H1 (cell line): ENCODE measurements around the gene MIDN. TPM values are rescaled to one million over a fixed set of nuclear protein-coding genes. Genes with fewer than 3 reads are reported as not detected.

Source experiments
- ASH2L ChIP-seq: fragments of 200-600, 300-600 bp; sonication (generic); IDR thresholded peaks from one replicate; pipeline ENCODE4 v1.7.1; 2017; ENCODE audit warnings: low read length
- CBX5 ChIP-seq: fragments of 300-800, 300-1000 bp; sonication (generic); IDR thresholded peaks from 2 replicates; pipeline ENCODE4 v1.7.1; 2016; ENCODE audit warnings: antibody characterized with exemption, low read length, low read depth
- CHD2 ChIP-seq: IDR thresholded peaks from 2 replicates; pipeline ENCODE4 v1.6.1; 2012; ENCODE audit warnings: low read length, improper control_type of control experiment
- CTBP2 ChIP-seq: IDR thresholded peaks from 2 replicates; pipeline ENCODE4 v1.7.0; 2011; ENCODE audit warnings: borderline replicate concordance, mild to moderate bottlenecking, moderate library complexity, mixed read lengths, low read length; ENCODE audit not compliant: insufficient read depth, insufficient read length
- EZH2 ChIP-seq: fragments of 200-600 bp; sonication (generic); IDR thresholded peaks from 2 replicates; pipeline ENCODE4 v1.7.1; 2012; ENCODE audit warnings: low read depth, mild to moderate bottlenecking, moderate library complexity, low read length, inconsistent platforms; ENCODE audit not compliant: severe bottlenecking
- GABPA ChIP-seq: IDR thresholded peaks from 2 replicates; pipeline ENCODE4 v1.6.1; 2011; ENCODE audit warnings: mild to moderate bottlenecking, low read length, moderate library complexity, borderline replicate concordance; ENCODE audit not compliant: insufficient read depth
- HDAC2 ChIP-seq, 2 experiments: fragments of 300-600 bp in 1 of 2; sonication (generic) in 1 of 2; IDR thresholded peaks; 2 replicates each; pipeline ENCODE4 v1.6.1; 2011 to 2012; ENCODE audit warnings: low read depth in 2 of 2, low read length in 2 of 2, mild to moderate bottlenecking in 2 of 2, moderate library complexity in 2 of 2, borderline replicate concordance in 1 of 2, inconsistent platforms in 1 of 2
- HDAC6 ChIP-seq: IDR thresholded peaks from one replicate; pipeline ENCODE4 v1.7.1; 2012; ENCODE audit warnings: low read depth, mild to moderate bottlenecking, inconsistent platforms, low read length, moderate library complexity
- KDM1A ChIP-seq: fragments of 200-600, 300-600 bp; sonication (generic); IDR thresholded peaks from 2 replicates; pipeline ENCODE4 v1.7.1; 2016; ENCODE audit warnings: mild to moderate bottlenecking, low read length, borderline replicate concordance
- NANOG ChIP-seq: IDR thresholded peaks from 2 replicates; pipeline ENCODE4 v1.6.1; 2011; ENCODE audit warnings: low read length, low read depth, mild to moderate bottlenecking, inconsistent platforms; ENCODE audit not compliant: insufficient read depth, poor library complexity, severe bottlenecking
- POU5F1 ChIP-seq: IDR thresholded peaks from 2 replicates; pipeline ENCODE4 v1.6.1; 2011; ENCODE audit warnings: low read depth, mild to moderate bottlenecking, low read length, moderate library complexity
- RXRA ChIP-seq: IDR thresholded peaks from 2 replicates; pipeline ENCODE4 v1.6.1; 2011; ENCODE audit warnings: low read depth, mild to moderate bottlenecking, low read length, moderate library complexity; ENCODE audit not compliant: insufficient read depth
- SP1 ChIP-seq: IDR thresholded peaks from 2 replicates; pipeline ENCODE4 v1.6.1; 2011; ENCODE audit warnings: low read depth, low read length
- SP4 ChIP-seq: IDR thresholded peaks from 2 replicates; pipeline ENCODE4 v1.6.1; 2012; ENCODE audit warnings: low read length, inconsistent platforms
- TBP ChIP-seq: IDR thresholded peaks from 2 replicates; pipeline ENCODE4 v1.6.1; 2011; ENCODE audit warnings: low read depth, low read length, improper control_type of control experiment
- TCF12 ChIP-seq: IDR thresholded peaks from 2 replicates; pipeline ENCODE4 v1.6.1; 2011; ENCODE audit warnings: low read depth, mild to moderate bottlenecking, low read length
- TEAD4 ChIP-seq: IDR thresholded peaks from 2 replicates; pipeline ENCODE4 v1.6.1; 2012; ENCODE audit warnings: low read depth, low read length, inconsistent platforms, mixed read lengths
- polyA plus RNA-seq, 7 experiments: library from polyadenylated mRNA; depleted of rRNA in 3 of 7; stranded (reverse) in 5 of 7; unstranded in 2 of 7; fragments of >200 nt in 5 of 7; fragments of 200-250 nt in 2 of 7; gene quantifications; 1 replicate in 5 of 7; 2 replicates in 1 of 7; 4 replicates in 1 of 7; pipeline versions ENCODE4 v1.2.1 to v1.2.3, GENCODE V29; 2011 to 2013; ENCODE audit warnings: missing spikeins in 2 of 7, mixed read lengths in 2 of 7
- total RNA-seq: library from RNA; stranded (reverse); fragmentation: NEBNext Ultra II Directional; extraction: Animal tissue kit (Norgen Biotek cat#: 25700); gene quantifications from 2 replicates; pipeline ENCODE4 v1.2.1, GENCODE V29; 2021
- TF ChIP-seq, protein P1 (sequence below): IDR thresholded peaks from 2 replicates; pipeline ENCODE4 v1.6.1; 2012; ENCODE audit warnings: inconsistent platforms
- TF ChIP-seq, protein P2 (sequence below): IDR thresholded peaks from 2 replicates; pipeline ENCODE4 v1.6.1; 2011; ENCODE audit warnings: low read depth, mild to moderate bottlenecking, low read length; ENCODE audit not compliant: insufficient read depth

MIDN gene
- total and polyA plus RNA-seq, 2 of the 8 experiments (the other 6 are each of a cell fraction or from before 2014, with no cell fraction given), result 39.8 to 159 TPM

DNA sequence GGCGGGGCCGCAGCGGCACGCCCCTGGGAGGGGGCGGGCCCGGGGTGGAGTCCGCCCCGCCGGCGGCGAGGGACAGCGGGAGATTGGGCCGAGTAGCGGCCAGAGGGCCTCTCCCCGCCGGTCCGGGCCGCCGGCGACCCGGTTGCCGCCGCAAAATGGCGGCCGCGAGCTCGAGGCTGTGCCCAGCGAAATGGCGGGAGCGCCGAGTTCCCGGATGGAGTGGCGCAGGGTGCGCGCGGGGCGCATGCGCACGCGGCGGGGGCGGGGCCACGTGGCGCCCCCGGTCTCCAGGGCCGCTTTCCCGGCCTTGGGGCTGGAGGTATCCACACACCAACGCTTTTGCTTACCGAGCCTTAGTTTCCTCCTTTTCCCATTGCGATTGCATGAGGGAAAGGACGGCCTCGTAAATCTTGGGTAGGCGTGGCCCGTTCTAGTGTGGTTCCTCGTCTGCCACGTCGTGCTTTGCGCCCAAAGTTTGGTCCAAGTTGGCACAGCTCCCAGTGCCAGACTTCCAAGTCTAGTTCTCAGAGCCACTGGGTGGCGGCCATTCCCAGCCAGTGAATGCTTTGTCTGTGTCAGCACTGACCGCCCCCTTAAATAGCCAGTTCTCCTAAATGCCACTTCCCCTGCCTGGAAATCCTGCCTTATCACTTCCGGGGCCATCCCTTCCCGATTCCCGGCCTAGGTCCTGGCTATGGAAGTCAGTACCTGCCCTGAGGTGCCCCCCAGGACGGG is 21.3 kb downstream of the MIDN start (continued):
- TF ChIP-seq RXRA (no peak), CHD2 (no peak), CBX5 (no peak), TCF12 (no peak), EZH2 (no peak), KDM1A (no peak), HDAC2 (IDR thresholded peaks at IDR 0.05; ENCODE audit: borderline replicate concordance in 1 of 2, low read depth in 2 of 2, low read length in 2 of 2) (no peak), TBP (no peak), TEAD4 (peak; percentile 23; the same call in 1 of the 2 replicates), SP4 (peak; percentile 31), NANOG (no peak), CTBP2 (no peak), SP1 (no peak), POU5F1 (no peak), ASH2L (no peak), GABPA (no peak), HDAC6 (no peak)
- TF ChIP-seq, protein P1, sequence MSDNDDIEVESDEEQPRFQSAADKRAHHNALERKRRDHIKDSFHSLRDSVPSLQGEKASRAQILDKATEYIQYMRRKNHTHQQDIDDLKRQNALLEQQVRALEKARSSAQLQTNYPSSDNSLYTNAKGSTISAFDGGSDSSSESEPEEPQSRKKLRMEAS, result peak; percentile 92
- TF ChIP-seq, protein P2, sequence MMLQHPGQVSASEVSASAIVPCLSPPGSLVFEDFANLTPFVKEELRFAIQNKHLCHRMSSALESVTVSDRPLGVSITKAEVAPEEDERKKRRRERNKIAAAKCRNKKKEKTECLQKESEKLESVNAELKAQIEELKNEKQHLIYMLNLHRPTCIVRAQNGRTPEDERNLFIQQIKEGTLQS, result 0 out of 2 replicates have a peak, but pooled peaks have one; percentile 39
- TF ChIP-seq, all 59 proteins: peak for 19
